Mucosa of gallbladder (tissue), 1 donor: Measurements from ENCODE around the gene METTL9. TPM values are rescaled to one million over a fixed set of nuclear protein-coding genes. Genes with fewer than 3 reads are reported as not detected.
"Not testable (repeated sequence)": the region's sequence is repeated elsewhere in the genome, so short reads cannot be mapped to it uniquely, and the experiment has no call there.

Experiments
- DNase-seq: peaks from one replicate; pipeline ENCODE4 v3.0.0-alpha.2; 2020; ENCODE audit warnings: low spot score
- total RNA-seq: library from RNA; stranded (reverse); gene quantifications from one replicate; pipeline ENCODE4 v1.2.1, GENCODE V29; 2021
- donor health status: DM: no; HTN: no; CAD: no.

The METTL9 gene
- 72.1 TPM for total RNA-seq

- DNase-seq, result peak; percentile 95
These were observed at the start of gene METTL9 for GRCh38 chr16:21599122-21600030. TSS of gene METTL9 (plus strand) at chr16:21599577. CDS start at chr16:21599734, 157 bp downstream.

- DNase-seq, result not testable (repeated sequence)
These were observed 49.4 kb upstream of the METTL9 start for GRCh38 chr16:21549975-21550374.

- not testable (repeated sequence) for DNase-seq
These were observed 48.9 kb upstream of the METTL9 start for GRCh38 chr16:21550435-21550834.

GRCh38 chr16:21551076-21551475 is 48.3 kb upstream of the METTL9 start:
- DNase-seq, result not testable (repeated sequence)

- not testable (repeated sequence) for DNase-seq
These were observed 47.8 kb upstream of the METTL9 start for GRCh38 chr16:21551600-21551999.

- not testable (repeated sequence) for DNase-seq
These were observed 45.7 kb upstream of the METTL9 start for GRCh38 chr16:21553481-21554296.

GRCh38 chr16:21554795-21555585 is 44.4 kb upstream of the METTL9 start:
- DNase-seq, result peak; percentile 86

- DNase-seq, result not testable (repeated sequence)
These were observed 43.8 kb upstream of the METTL9 start for GRCh38 chr16:21555621-21556020.

GRCh38 chr16:21556026-21556595 is 43.3 kb upstream of the METTL9 start:
- DNase-seq, result not testable (repeated sequence)

GRCh38 chr16:21556651-21557241 is 42.6 kb upstream of the METTL9 start:
- not testable (repeated sequence) for DNase-seq

- DNase-seq, result no peak
These were observed 38.9 kb upstream of the METTL9 start for GRCh38 chr16:21560462-21560861.

- no peak for DNase-seq
These were observed 35.7 kb upstream of the METTL9 start for GRCh38 chr16:21563676-21564075.

- DNase-seq, result not testable (repeated sequence)
These were observed 35.0 kb upstream of the METTL9 start for GRCh38 chr16:21564367-21564766.

GRCh38 chr16:21565507-21565860 is 33.9 kb upstream of the METTL9 start:
- no peak for DNase-seq

- no peak for DNase-seq
These were observed 33.3 kb upstream of the METTL9 start for GRCh38 chr16:21565861-21566669.

- DNase-seq, result no peak
These were observed 32.4 kb upstream of the METTL9 start for GRCh38 chr16:21566891-21567414.

GRCh38 chr16:21567496-21567895 is 31.9 kb upstream of the METTL9 start:
- DNase-seq, result not testable (repeated sequence)

- no peak for DNase-seq
These were observed 30.7 kb upstream of the METTL9 start for GRCh38 chr16:21568502-21569189.

- no peak for DNase-seq
These were observed 28.7 kb upstream of the METTL9 start for GRCh38 chr16:21570676-21571017.
